GM23248 (cell line): ENCODE results near the gene MEF2A. TPM values are rescaled to one million over a fixed set of nuclear protein-coding genes. Genes with fewer than 3 reads are reported as not detected.
"Not testable (repeated sequence)": the region's sequence is repeated elsewhere in the genome, so short reads cannot be mapped to it uniquely, and the experiment has no call there.

Experiments
- DNase-seq: peaks from one replicate; pipeline ENCODE4 v3.0.0-alpha.2; 2015
- H2AFZ ChIP-seq: fragments of 200-600 bp; sonication (generic); 2 replicates; pipeline ENCODE4 v1.6.1; 2016; ENCODE audit warnings: antibody characterized with exemption
- H3F3A ChIP-seq: fragments of 200-600 bp; sonication (generic); 2 replicates; pipeline ENCODE4 v1.6.1; 2016; ENCODE audit warnings: mild to moderate bottlenecking, antibody characterized with exemption, mixed run types; ENCODE audit not compliant: insufficient read depth
- H3K27ac ChIP-seq: fragments of 200-600 bp; sonication (generic); 2 replicates; pipeline ENCODE4 v1.5.1; 2016; ENCODE audit warnings: mild to moderate bottlenecking
- H3K27me3 ChIP-seq: fragments of 200-600 bp; sonication (generic); replicated peaks from 2 replicates; pipeline ENCODE4 v1.6.1; 2016; ENCODE audit warnings: mild to moderate bottlenecking; ENCODE audit not compliant: insufficient read depth
- H3K36me3 ChIP-seq: fragments of 200-600 bp; sonication (generic); 2 replicates; pipeline ENCODE4 v1.6.1; 2016; ENCODE audit warnings: low read depth, mild to moderate bottlenecking
- H3K4me1 ChIP-seq: fragments of 200-600 bp; sonication (generic); 2 replicates; pipeline ENCODE4 v1.6.1; 2016; ENCODE audit warnings: mild to moderate bottlenecking; ENCODE audit not compliant: insufficient read depth
- H3K4me2 ChIP-seq: fragments of 200-600 bp; sonication (generic); one replicate; pipeline ENCODE4 v1.6.1; 2016; ENCODE audit warnings: mild to moderate bottlenecking; ENCODE audit not compliant: unreplicated experiment
- H3K4me3 ChIP-seq: fragments of 200-600 bp; sonication (generic); 2 replicates; pipeline ENCODE4 v1.5.1; 2016; ENCODE audit warnings: mild to moderate bottlenecking
- H3K79me2 ChIP-seq: fragments of 200-600 bp; sonication (generic); 2 replicates; pipeline ENCODE4 v1.6.1; 2016; ENCODE audit warnings: mild to moderate bottlenecking; ENCODE audit not compliant: insufficient read depth
- H3K9ac ChIP-seq: fragments of 200-600 bp; sonication (generic); 2 replicates; pipeline ENCODE4 v1.6.1; 2016; ENCODE audit warnings: mild to moderate bottlenecking
- H3K9me2 ChIP-seq: fragments of 200-600 bp; sonication (generic); 2 replicates; pipeline ENCODE4 v1.6.1; 2016; ENCODE audit warnings: mixed run types, mild to moderate bottlenecking, moderate library complexity; ENCODE audit not compliant: insufficient read depth
- H3K9me3 ChIP-seq: fragments of 200-600 bp; sonication (generic); one replicate; pipeline ENCODE4 v1.6.1; 2017; ENCODE audit warnings: low read depth
- H4K20me1 ChIP-seq: fragments of 200-600 bp; sonication (generic); 2 replicates; pipeline ENCODE4 v1.6.0; 2016; ENCODE audit not compliant: insufficient read depth
- EZH2 ChIP-seq: fragments of 200-600 bp; sonication (generic); IDR thresholded peaks from 2 replicates; pipeline ENCODE4 v1.6.1; 2018; ENCODE audit warnings: antibody characterized with exemption, mild to moderate bottlenecking; ENCODE audit not compliant: insufficient read depth, poor library complexity, severe bottlenecking
- EZH2phosphoT487 ChIP-seq: fragments of 200-600 bp; sonication (generic); IDR thresholded peaks from 2 replicates; pipeline ENCODE4 v1.6.1; 2018; ENCODE audit warnings: antibody characterized with exemption, moderate library complexity, mild to moderate bottlenecking, low read depth; ENCODE audit not compliant: insufficient read depth
- WGBS, 2 experiments: methylation state at CpG; one replicate each; pipeline ENCODE4 v1.1.6; 2015 to 2017; ENCODE audit warnings: low lambda C conversion rate in 2 of 2, low coverage in 1 of 2; ENCODE audit errors: missing lambda C conversion rate in 2 of 2; 5-methylcytosine and 5-hydroxymethylcytosine counted together
- in situ Hi-C: fragments of 300-500 bp; cut with MboI; formaldehyde crosslinking; loops from 2 replicates; pipeline ENCODE4 v1.15.0; 2020
- polyA plus RNA-seq: library from polyadenylated mRNA; unstranded; fragments of >200 nt; fragmentation: Nextera tagmentation; extraction: Ambion mirVana; gene quantifications from 2 replicates; pipeline ENCODE4 v1.2.1, GENCODE V29; 2016
- total RNA-seq: library from RNA; depleted of rRNA; stranded (reverse); fragments of >200 nt; shearing (Covaris generic); gene quantifications from 2 replicates; pipeline ENCODE4 v1.2.3, GENCODE V29; 2014; rRNA removed

The MEF2A gene
- total RNA-seq = 37.8 and 53.1 TPM in 2 replicates
- 22.7 and 24.3 TPM in 2 replicates for polyA plus RNA-seq

- Histone ChIP-seq H3K4me3 (peak within 1 kb of the TSS; percentile 100), H3K27me3 (no peaks in the 10 kb centered on the region), H3K36me3 (no peaks in the 10 kb centered on the region), H2AFZ (peak within 1 kb of the TSS; percentile 89), H3K9me3 (no peaks in the 10 kb centered on the region), H3K4me1 (peaks cover 23% of the 10 kb centered on the region), H3K79me2 (peaks cover 42% of the 10 kb centered on the region), H3K9ac (peak within 1 kb of the TSS; percentile 95), H3K27ac (peak within 1 kb of the TSS; percentile 94), H3F3A (peaks cover 19% of the 10 kb centered on the region), H4K20me1 (no peaks in the 10 kb centered on the region), H3K4me2 (peak within 1 kb of the TSS; percentile 91), H3K9me2 (no peaks in the 10 kb centered on the region)
- TF ChIP-seq EZH2 = no peak
- no peak for TF ChIP-seq EZH2phosphoT487
- in situ Hi-C loops = no loop called here
- 0 to 1% methylated on average over 44 to 64 of the region's 101 CpGs for WGBS, 2 experiments
- peak; percentile 96 for DNase-seq
Measured at GRCh38 chr15:99565299-99566156, at the start of gene MEF2A. Gene MEF2A (plus strand): TSS chr15:99565984. CDS start chr15:99633120, 67,136 bp downstream.

DNA sequence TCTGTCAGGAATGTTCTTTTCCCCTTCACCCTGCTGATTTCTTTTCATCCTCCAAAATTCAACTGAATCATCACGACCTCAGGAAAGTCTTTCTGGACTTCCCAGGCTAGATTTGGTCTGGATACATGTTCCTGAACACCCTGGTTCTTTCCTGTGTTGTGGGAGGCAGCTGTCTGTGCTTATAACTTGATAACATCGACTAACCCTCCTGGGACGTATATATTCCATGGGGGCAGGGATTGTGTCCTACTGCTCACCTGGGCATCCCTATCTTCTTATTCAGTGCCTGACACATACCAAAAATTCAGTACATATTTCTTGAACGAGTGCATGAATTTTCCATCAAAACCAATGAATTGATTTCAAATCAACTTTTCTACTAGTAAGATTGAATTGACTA, 47.6 kb upstream of the MEF2A start:
- Histone ChIP-seq H2AFZ (no peak overlapping the region), H3K9me3 (no peaks in the 10 kb centered on the region), H3K9ac (no peak overlapping the region), H3K4me1 (no peaks in the 10 kb centered on the region), H3K79me2 (no peaks in the 10 kb centered on the region), H3K9me2 (no peaks in the 10 kb centered on the region), H3F3A (no peaks in the 10 kb centered on the region), H3K27ac (no peak overlapping the region), H3K36me3 (no peaks in the 10 kb centered on the region), H3K4me3 (no peak overlapping the region), H3K27me3 (no peaks in the 10 kb centered on the region), H4K20me1 (no peaks in the 10 kb centered on the region), H3K4me2 (no peak overlapping the region)
- TF ChIP-seq EZH2phosphoT487 = no peak
- TF ChIP-seq EZH2 = no peak
- in situ Hi-C loops = no loop called here
- WGBS, 2 experiments = 67 to 68% methylated on average over 4 of the region's 4 CpGs
- no peak for DNase-seq

DNA sequence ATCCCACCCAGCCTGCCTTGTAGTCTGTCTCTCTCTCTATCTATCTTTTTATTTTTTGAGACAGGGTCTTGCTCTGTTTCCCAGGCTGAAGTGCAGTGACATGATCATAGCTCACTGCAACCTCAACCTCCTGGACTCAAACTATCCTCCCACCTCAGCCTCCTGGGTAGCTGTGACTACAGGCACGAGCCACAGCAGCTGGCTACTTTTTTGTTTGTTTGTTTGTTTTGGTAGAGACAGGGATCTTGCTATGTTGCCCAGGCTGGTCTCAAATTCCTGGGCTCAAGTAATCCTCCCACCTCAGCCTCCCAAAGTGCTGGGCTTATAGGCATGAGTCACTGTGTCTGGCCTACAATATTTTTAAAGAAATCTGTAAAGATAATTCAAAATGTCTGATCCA, 46.4 kb upstream of the MEF2A start:
- H3K27me3 ChIP-seq = not testable (repeated sequence)

DNA sequence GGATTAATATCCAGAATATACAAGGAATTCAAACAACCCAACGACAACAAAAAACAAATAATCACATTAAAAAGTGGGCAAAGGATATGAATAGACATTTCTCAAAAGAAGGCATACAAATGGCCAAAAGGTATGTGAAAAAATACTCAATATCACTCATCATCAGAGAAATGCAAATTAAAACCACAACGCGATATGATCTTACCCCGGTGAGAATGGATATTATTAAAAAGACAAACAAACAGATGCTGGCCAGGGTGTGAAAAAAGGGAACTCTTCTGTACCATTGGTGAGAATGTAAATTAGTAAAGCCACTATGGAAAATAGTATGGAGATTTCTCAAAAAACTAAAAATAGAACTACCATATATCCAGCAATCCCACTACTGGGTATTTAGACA, 43.5 kb upstream of the MEF2A start:
- no peaks in the 10 kb centered on the region for H3K79me2 ChIP-seq
- in situ Hi-C loops = no loop called here
- WGBS, 2 experiments = 85 to 88% methylated on average over 4 of the region's 4 CpGs
- no peak overlapping the region for H3K4me3 ChIP-seq
- H3F3A ChIP-seq = no peaks in the 10 kb centered on the region
- H3K9me2 ChIP-seq = no peaks in the 10 kb centered on the region
- DNase-seq = no peak
- no peak for TF ChIP-seq EZH2
- H3K9me3 ChIP-seq = no peaks in the 10 kb centered on the region
- H3K4me2 ChIP-seq = no peak overlapping the region
- H4K20me1 ChIP-seq = no peaks in the 10 kb centered on the region
- no peak overlapping the region for H3K27ac ChIP-seq
- no peaks in the 10 kb centered on the region for H3K4me1 ChIP-seq
- no peak overlapping the region for H2AFZ ChIP-seq
- H3K36me3 ChIP-seq = no peaks in the 10 kb centered on the region
- no peaks in the 10 kb centered on the region for H3K27me3 ChIP-seq
- H3K9ac ChIP-seq = no peak overlapping the region

More for the DNA sequence above, 46.4 kb upstream of the MEF2A start:
- H3K9me2 ChIP-seq, H3K36me3 ChIP-seq, DNase-seq, H3K27ac ChIP-seq, in situ Hi-C loops, H2AFZ ChIP-seq, H4K20me1 ChIP-seq, H3K9me3 ChIP-seq, H3F3A ChIP-seq, H3K4me1 ChIP-seq, H3K79me2 ChIP-seq, H3K4me3 ChIP-seq, H3K9ac ChIP-seq, H3K4me2 ChIP-seq: not testable (repeated sequence)
- WGBS, 2 experiments = 33 to 35% methylated on average over 1 of the region's 1 CpG
